GM19043 (cell line): ENCODE data around the gene CA10.

ENCODE experiments used
- ATAC-seq: cut with Tn5 transposase; IDR thresholded peaks from one replicate; pipeline ENCODE4 v1.9.1; 2021; ENCODE audit warnings: low read depth; ENCODE audit not compliant: unreplicated experiment

The CA10 gene

GRCh38 chr17:51736356-51736755 is 422.2 kb downstream of the CA10 start:
- no peak for ATAC-seq

GRCh38 chr17:51734976-51735375 is 423.5 kb downstream of the CA10 start:
- no peak for ATAC-seq

DNA sequence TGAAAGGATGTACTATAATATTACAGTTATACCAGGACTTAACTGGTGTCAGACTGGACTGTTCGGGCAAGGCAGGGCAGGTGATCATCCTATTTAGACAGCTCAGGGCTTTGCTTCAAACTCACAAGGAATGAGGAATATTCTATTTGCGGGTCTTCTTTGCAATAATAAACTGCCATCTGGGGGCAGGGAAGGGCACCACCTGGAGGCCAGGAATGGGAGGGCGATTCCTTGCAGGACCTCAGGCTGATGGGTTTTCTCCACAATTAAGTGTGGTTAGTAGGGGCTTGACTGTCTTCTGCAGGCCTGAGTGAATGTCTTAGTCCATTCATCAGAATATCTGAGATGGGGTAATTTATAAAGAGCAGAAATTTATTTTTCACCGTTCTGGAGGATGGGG is 424.1 kb downstream of the CA10 start:
- no peak for ATAC-seq

GRCh38 chr17:51733166-51733565 is 425.3 kb downstream of the CA10 start:
- ATAC-seq, result no peak

- no peak for ATAC-seq
These were observed 426.4 kb downstream of the CA10 start for GRCh38 chr17:51731941-51732722.

DNA sequence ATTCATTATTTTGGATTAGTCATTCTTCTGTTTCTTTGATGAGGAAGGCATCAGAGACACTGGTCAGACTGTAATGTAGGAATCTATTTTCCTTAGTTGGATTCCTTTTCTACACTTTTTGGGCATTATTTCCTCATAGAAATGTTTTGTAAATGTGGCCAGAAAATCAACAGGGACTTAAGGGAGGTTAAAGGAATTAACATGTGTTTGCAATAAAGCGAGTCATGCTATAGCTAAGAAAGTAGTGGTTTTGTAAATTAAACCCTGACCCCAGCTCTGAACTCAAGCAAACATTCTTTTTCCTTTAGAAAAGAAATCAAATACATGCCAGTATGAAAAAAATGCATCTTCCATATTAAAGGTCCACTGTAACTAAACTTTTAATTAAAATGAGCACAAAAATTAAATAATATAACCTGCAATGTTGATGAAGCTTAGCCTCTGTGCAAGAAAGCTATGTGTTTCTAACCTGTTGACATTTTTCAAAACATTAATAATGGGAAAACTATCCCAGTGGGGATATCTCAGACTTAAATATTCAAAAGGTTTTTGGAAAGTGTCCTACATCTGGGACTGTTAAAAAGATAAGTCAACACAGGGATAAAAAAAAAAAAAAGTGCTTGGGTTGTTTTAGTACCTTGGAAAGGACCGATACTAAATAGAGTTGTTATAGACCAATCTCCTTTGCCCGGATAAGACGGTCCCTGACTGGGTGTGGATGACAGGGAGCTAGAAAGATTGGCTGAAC is 428.0 kb downstream of the CA10 start:
- no peak for ATAC-seq

- ATAC-seq, result peak; percentile 59
These were observed 433.3 kb downstream of the CA10 start for GRCh38 chr17:51725185-51725584.

DNA sequence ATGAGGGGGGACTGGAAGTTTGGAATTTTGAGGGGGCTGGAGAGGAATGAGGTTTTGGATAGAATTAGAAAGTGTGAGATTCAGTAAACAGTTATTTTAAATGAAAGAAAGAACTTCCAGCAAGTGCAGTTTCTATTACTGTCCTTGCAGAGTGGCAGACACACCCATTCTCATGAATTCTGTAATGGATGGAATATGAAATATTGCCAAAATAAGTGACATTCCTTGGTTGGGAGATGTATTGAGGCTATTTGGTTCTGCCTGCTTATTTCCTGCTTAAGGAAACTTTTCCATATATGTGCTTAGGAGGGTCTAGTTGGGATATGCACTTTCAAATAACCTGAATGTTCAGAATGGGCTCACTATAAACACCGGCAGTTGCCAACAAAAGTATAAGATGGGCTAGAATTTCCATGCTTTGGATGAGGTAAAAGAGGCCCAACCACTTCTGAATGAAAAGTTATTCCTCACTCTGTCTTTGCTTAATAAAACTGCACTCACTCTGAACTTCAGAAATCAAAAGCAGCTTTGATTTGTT is 434.4 kb downstream of the CA10 start:
- no peak for ATAC-seq

GRCh38 chr17:51722994-51723393 is 435.5 kb downstream of the CA10 start:
- no peak for ATAC-seq

DNA sequence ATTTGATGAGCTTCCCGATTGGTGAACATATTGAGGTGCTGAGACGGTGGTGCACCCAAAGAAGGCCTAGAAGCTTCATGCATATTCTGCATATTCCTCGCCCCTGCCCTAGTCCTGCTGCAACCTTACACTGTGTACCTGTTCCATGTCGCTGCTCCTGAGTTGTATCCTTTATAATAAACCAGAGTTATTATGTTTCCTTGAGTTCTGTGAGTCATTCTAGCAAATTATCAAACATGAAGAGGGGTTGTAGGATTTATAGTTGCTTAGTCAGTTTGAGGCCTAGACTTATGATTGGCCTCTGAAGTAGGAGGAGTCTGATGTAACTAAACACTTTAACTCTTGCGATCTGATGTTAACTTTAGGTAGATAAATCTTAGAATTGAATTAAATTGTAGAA is 436.8 kb downstream of the CA10 start:
- no peak for ATAC-seq

DNA sequence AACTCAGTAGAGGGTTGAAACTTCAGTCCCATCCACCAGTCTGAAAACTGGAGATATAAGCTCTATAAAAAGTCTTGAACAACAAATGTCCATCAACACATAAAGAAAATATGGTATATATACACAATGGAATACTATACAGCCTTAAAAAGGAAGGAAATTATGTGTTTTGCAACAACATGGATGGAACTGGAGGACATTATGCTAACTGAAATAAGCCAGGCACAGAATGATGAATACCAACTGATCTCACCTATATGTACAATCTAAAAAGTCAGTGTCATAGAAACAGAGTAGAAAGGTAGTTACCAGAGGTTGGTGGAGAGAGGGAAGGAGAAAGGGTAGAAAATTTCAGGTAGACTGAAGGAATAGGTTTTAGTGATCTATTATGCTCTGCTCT is 438.1 kb downstream of the CA10 start:
- ATAC-seq, result no peak

GRCh38 chr17:51718983-51719382 is 439.5 kb downstream of the CA10 start:
- no peak for ATAC-seq

DNA sequence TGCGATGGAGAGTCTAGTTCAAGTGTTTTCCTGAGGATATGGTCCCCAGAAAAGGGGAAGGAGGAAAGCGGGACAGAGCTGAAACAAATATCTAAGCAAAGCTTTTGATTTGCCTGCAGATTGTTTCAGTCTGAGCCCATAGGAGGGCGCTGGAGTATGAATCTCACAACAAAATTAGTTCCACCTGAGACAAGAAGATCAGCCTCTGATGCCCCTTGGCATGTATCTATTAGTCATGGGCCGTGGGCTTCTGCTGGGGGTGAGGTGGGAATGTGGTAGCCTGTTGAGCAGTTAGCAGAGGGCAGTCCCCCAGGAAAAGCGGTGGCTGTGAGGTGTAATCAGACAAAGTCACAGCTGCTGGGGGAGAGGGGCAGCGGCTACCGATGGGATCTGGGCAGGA is 446.9 kb downstream of the CA10 start:
- no peak for ATAC-seq

- no peak for ATAC-seq
These were observed 447.9 kb downstream of the CA10 start for GRCh38 chr17:51710634-51710979.

DNA sequence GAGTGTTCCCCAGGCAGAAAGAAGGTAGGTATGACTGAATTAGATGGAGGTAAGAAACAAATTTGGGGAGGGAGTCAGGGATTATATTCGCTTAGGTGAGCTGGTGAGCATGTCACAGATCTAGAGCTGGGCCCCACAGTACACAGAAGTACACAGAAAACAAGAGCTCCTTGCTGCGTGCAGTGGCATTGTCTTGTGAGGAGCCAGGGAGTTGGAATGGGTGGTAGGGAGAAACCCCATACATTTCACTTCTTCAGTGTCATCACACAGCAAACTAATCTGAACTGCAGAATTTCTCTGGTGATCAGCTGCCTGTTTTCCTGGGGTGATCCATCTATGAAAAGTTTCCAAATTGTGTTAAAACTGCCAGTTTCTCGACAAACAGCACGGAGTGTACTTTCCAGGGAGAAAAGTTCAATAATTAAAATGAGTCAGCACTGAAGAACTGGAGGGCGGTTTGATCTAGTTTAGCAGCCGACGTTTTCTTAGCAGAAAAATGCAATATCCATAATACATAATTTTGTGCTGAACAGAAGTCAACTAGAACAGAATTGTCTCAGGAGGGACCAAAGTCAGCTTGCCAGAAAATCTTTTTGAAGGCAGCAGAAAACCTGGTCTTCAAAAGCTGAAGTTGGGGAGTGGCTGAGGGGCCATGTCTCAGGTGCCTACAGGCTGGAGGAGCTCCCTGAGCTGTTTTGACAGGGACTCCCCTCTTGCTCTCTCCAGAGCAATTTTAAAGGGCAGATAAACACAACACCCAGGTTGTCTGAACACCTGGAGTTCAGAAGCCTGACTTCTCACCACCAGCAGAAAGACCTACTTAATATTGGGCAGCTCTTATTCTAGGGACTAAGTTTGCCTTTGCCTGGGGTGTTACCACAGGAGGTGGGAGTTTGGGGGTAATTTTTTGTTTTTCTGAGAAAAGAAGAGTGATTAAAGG is 448.6 kb downstream of the CA10 start:
- ATAC-seq, result no peak

DNA sequence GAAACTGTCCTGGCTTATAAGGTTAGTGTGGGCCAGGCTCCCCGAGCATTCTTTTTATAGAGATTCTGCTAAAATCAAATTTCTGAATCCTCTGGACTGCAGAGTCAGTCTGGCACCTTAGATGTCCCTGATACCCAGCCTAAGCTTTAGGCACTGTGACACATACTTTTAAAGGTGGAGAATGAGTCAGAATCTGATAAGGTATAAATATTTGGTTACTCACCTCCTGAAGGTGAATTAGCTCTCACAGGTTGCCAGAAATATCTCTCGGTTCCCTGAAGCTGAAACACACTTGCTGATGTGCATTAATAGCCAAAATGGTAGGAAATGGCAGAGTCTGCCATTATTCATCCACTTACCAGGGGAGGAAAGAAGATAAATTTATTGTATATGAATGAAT is 451.3 kb downstream of the CA10 start:
- no peak for ATAC-seq

DNA sequence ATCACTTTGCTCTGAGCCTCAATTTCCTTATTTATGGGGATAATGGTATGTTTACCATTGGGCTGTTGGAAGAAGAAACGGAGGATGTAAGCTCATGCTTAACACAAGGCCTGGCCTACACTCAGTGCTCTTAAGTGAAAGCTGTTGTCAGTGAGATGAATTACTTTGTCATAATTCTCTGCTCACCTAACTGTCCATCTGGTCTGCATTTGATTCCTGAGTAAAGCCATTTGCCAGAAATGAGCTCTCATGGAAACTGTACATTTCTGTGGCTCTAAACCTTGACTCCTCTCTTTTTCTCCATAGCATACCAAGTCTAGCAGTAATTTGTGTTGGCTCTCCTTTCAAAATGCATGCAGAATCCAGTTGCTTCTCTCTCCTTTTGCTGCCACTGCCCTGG is 452.4 kb downstream of the CA10 start:
- no peak for ATAC-seq

DNA sequence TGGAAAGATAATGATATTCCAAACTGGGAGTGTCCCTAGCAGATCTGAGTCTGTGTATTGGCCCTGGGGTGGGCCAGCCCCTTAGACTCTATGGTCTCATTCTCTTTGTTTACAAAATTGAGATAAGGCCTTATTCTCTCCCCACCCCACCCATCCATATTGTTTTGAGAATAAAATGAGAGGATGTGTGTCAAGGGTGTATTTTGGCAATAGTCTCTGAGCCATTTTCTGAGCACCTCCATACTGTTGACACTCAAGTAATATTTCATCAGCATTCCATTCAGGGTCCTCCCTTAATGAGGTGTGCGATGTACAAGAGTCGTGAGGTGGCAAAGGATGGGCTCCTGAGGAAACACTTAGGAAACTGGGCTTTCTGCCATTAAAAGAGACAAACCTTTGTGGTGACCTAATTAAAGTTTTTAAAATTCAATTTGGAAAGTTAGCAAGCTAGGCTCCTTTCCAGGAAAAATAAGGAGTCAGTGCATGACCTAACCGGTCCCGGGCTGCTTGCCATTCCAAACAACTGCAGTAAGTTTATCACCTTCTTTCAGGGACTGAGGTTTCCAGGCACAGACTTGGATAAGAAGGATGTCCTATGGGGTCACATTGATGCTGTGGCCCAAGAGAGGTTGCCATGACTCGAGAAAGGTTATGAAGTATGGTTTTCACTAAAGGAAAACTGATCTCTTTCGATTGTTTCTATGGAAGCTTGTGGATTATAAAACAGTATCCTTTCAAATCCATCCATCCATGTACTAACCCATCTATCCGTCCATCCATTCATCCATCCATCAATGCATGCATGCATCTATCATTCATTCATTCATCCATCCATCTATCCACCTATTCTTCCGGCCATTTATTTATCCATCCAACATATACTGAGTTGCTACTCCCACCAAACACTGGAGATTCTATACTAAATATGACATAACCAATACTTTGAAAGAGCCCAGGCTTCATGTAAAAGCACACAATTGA is 454.9 kb downstream of the CA10 start:
- ATAC-seq, result no peak

DNA sequence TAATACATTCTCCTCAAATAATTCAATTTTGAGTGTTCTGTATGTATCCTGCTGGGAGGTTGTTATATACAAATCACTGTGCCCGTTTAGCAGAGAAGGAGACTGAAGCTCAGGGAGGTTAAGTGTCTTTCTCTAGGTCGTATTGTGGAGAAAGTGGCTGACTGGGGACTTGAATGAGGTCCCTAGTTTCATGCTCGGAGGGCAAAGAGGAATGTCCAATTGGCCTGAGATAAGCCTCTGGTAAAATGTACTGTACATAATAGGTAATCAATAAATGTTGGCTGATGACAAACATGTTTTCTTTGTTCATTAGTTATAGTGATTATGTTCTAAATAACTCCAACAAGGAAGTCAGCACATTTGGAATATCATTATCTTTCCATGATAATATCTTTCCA is 455.6 kb downstream of the CA10 start:
- ATAC-seq, result no peak

GRCh38 chr17:51701501-51701900 is 457.0 kb downstream of the CA10 start:
- ATAC-seq, result no peak
